H9 (cell line): ENCODE measurements around the gene RASGEF1C. TPM values are rescaled to one million over a fixed set of nuclear protein-coding genes. Genes with fewer than 3 reads are reported as not detected.

Source experiments
- DNase-seq: peaks from one replicate; pipeline ENCODE4 v3.0.0-alpha.2; 2017
- H2AFZ ChIP-seq: one replicate; pipeline ENCODE4 v1.6.1; 2013; ENCODE audit warnings: mild to moderate bottlenecking, low read length, control low read depth, moderate library complexity
- H2AK5ac ChIP-seq: 2 replicates; pipeline ENCODE4 v1.6.1; 2013; ENCODE audit warnings: low read length, control low read depth, mixed read lengths; ENCODE audit not compliant: insufficient read length
- H2BK120ac ChIP-seq: one replicate; pipeline ENCODE4 v1.6.1; 2013; ENCODE audit warnings: low read depth, mild to moderate bottlenecking, low read length, control low read depth, inconsistent platforms; ENCODE audit not compliant: poor library complexity, severe bottlenecking
- H2BK12ac ChIP-seq: 2 replicates; pipeline ENCODE4 v1.6.1; 2013; ENCODE audit warnings: low read length, control low read depth, mixed read lengths, low read depth; ENCODE audit not compliant: insufficient read length
- H2BK15ac ChIP-seq: 2 replicates; pipeline ENCODE4 v1.6.1; 2013; ENCODE audit warnings: low read depth, low read length, control low read depth
- H2BK20ac ChIP-seq: one replicate; pipeline ENCODE4 v1.6.1; 2013; ENCODE audit warnings: low read depth, mild to moderate bottlenecking, low read length, control low read depth, inconsistent platforms; ENCODE audit not compliant: poor library complexity, severe bottlenecking
- H2BK5ac ChIP-seq: 2 replicates; pipeline ENCODE4 v1.6.1; 2013; ENCODE audit warnings: low read length, control low read depth, mixed read lengths; ENCODE audit not compliant: insufficient read length
- H3K14ac ChIP-seq: 2 replicates; pipeline ENCODE4 v1.6.1; 2013; ENCODE audit warnings: low read length, control low read depth; ENCODE audit not compliant: insufficient read depth
- H3K18ac ChIP-seq: 2 replicates; pipeline ENCODE4 v1.6.1; 2013; ENCODE audit warnings: low read depth, mild to moderate bottlenecking, mixed read lengths, low read length, control low read depth; ENCODE audit not compliant: insufficient read length
- H3K23ac ChIP-seq: 2 replicates; pipeline ENCODE4 v1.6.1; 2013; ENCODE audit warnings: low read length, control low read depth, mixed read lengths, low read depth; ENCODE audit not compliant: insufficient read length
- H3K23me2 ChIP-seq: 2 replicates; pipeline ENCODE4 v1.6.1; 2013; ENCODE audit warnings: low read depth, mild to moderate bottlenecking, mixed read lengths, low read length, control low read depth; ENCODE audit not compliant: insufficient read length, poor library complexity, severe bottlenecking
- H3K27ac ChIP-seq: 2 replicates; pipeline ENCODE4 v1.5.1; 2013; ENCODE audit warnings: low read length, control low read depth, mixed read lengths, low read depth; ENCODE audit not compliant: insufficient read length
- H3K27me3 ChIP-seq: 2 replicates; pipeline ENCODE4 v1.6.1; 2013; ENCODE audit warnings: low read length, control low read depth, inconsistent platforms; ENCODE audit not compliant: insufficient read depth
- H3K4ac ChIP-seq: 2 replicates; pipeline ENCODE4 v1.6.1; 2013; ENCODE audit warnings: low read depth, mild to moderate bottlenecking, control low read depth, inconsistent platforms, low read length, moderate library complexity
- H3K4me1 ChIP-seq: 2 replicates; pipeline ENCODE4 v1.6.1; 2013; ENCODE audit warnings: low read length, control low read depth, inconsistent platforms; ENCODE audit not compliant: insufficient read depth
- H3K4me2 ChIP-seq: 2 replicates; pipeline ENCODE4 v1.6.1; 2013; ENCODE audit warnings: low read length, control low read depth, mixed read lengths; ENCODE audit not compliant: insufficient read length, insufficient read depth
- H3K56ac ChIP-seq: 2 replicates; pipeline ENCODE4 v1.6.1; 2013; ENCODE audit warnings: low read depth, mild to moderate bottlenecking, mixed read lengths, low read length, control low read depth; ENCODE audit not compliant: insufficient read length
- H3K79me1 ChIP-seq: 2 replicates; pipeline ENCODE4 v1.6.1; 2013; ENCODE audit warnings: low read depth, mild to moderate bottlenecking, moderate library complexity, low read length, control low read depth, inconsistent platforms; ENCODE audit not compliant: insufficient read depth, poor library complexity, severe bottlenecking
- H3K79me2 ChIP-seq: 2 replicates; pipeline ENCODE4 v1.6.1; 2013; ENCODE audit warnings: low read length, control low read depth, inconsistent platforms; ENCODE audit not compliant: insufficient read depth
- H3K9ac ChIP-seq: 2 replicates; pipeline ENCODE4 v1.6.1; 2013; ENCODE audit warnings: low read length, control low read depth, mixed read lengths; ENCODE audit not compliant: insufficient read length; ENCODE audit errors: extremely low read depth
- H3K9me3 ChIP-seq: one replicate; pipeline ENCODE4 v1.6.1; 2013; ENCODE audit warnings: low read depth, low read length, inconsistent platforms; ENCODE audit not compliant: control insufficient read depth
- H3T11ph ChIP-seq: one replicate; pipeline ENCODE4 v1.6.1; 2013; ENCODE audit warnings: mild to moderate bottlenecking, low read length, control low read depth, inconsistent platforms
- H4K20me1 ChIP-seq: one replicate; pipeline ENCODE4 v1.6.1; 2013; ENCODE audit not compliant: control insufficient read depth, insufficient read length, insufficient read depth
- H4K5ac ChIP-seq: 2 replicates; pipeline ENCODE4 v1.6.1; 2013; ENCODE audit warnings: low read depth, mild to moderate bottlenecking, mixed read lengths, low read length, control low read depth; ENCODE audit not compliant: insufficient read length
- H4K8ac ChIP-seq: replicated peaks from 2 replicates; pipeline ENCODE4 v1.6.1; 2013; ENCODE audit warnings: low read length, control low read depth, mixed read lengths, low read depth; ENCODE audit not compliant: insufficient read length
- H4K91ac ChIP-seq: 2 replicates; pipeline ENCODE4 v1.6.1; 2013; ENCODE audit warnings: low read depth, mild to moderate bottlenecking, moderate library complexity, mixed read lengths, low read length, control low read depth; ENCODE audit not compliant: insufficient read length
- H3K27ac Mint-ChIP-seq, 3 experiments: 2 replicates in 2 of 3; 3 replicates in 1 of 3; pipeline ENCODE4 v1.8.0; 2020 to 2021; ENCODE audit warnings: mixed read lengths in 3 of 3, mild to moderate bottlenecking in 1 of 3, moderate library complexity in 1 of 3
- H3K27me3 Mint-ChIP-seq: 2 replicates; pipeline ENCODE4 v1.8.0; 2021; ENCODE audit warnings: low read depth, mild to moderate bottlenecking, moderate library complexity, mixed read lengths
- H3K36me3 Mint-ChIP-seq, 3 experiments: 2 replicates in 2 of 3; 3 replicates in 1 of 3; pipeline ENCODE4 v1.8.0; 2020 to 2021; ENCODE audit warnings: low read depth in 3 of 3, mixed read lengths in 3 of 3; ENCODE audit not compliant: insufficient read depth in 1 of 3
- H3K4me1 Mint-ChIP-seq, 2 experiments: 2 replicates each; pipeline ENCODE4 v1.8.0; 2020; ENCODE audit warnings: mixed read lengths in 2 of 2
- H3K4me3 Mint-ChIP-seq, 2 experiments: 2 replicates in 1 of 2; 3 replicates in 1 of 2; pipeline ENCODE4 v1.8.0; 2020 to 2021; ENCODE audit warnings: mild to moderate bottlenecking in 2 of 2, mixed read lengths in 2 of 2, moderate library complexity in 1 of 2
- H3K9me3 Mint-ChIP-seq, 2 experiments: 2 replicates in 1 of 2; 3 replicates in 1 of 2; pipeline ENCODE4 v1.8.0; 2020; ENCODE audit warnings: mild to moderate bottlenecking in 2 of 2, mixed read lengths in 2 of 2, moderate library complexity in 1 of 2
- WGBS: extraction: QIAGEN DNeasy Blood & Tissue Kit; methylation state at CpG from one replicate; pipeline ENCODE4 v1.1.7; 2013; ENCODE audit warnings: missing lambda C conversion rate, low lambda C conversion rate, mixed read lengths; ENCODE audit not compliant: insufficient read length; ENCODE audit errors: extremely low coverage; 5-methylcytosine and 5-hydroxymethylcytosine counted together
- total RNA-seq: library from RNA; stranded (reverse); gene quantifications from 2 replicates; pipeline ENCODE4 v1.2.1, GENCODE V29; 2021
- TF ChIP-seq, protein P1 (sequence below): fragments of 200-600 bp; sonication (generic); conservative IDR thresholded peaks from 3 replicates; pipeline ENCODE4 v1.8.0; 2021; ENCODE audit warnings: antibody characterized with exemption, mild to moderate bottlenecking

RASGEF1C gene
- total RNA-seq, 1 experiment from 2014 or later, result 0.83 TPM

- DNase-seq, result no peak
- Histone ChIP-seq H3K79me1 (no peaks in the 10 kb centered on the region), H3K18ac (no peak overlapping the region), H3K79me2 (no peaks in the 10 kb centered on the region), H2AFZ (no peak overlapping the region), H2BK120ac (no peak overlapping the region), H2BK5ac (no peak overlapping the region), H2BK12ac (no peak overlapping the region), H4K8ac (no peak overlapping the region), H2BK15ac (no peak overlapping the region), H3K9ac (no peak overlapping the region), H4K5ac (no peak overlapping the region), H3K27ac (no peak overlapping the region), H2AK5ac (no peak overlapping the region), H4K20me1 (no peaks in the 10 kb centered on the region), H3K9me3 (no peaks in the 10 kb centered on the region), H3K23ac (no peak overlapping the region), H4K91ac (no peak overlapping the region), H3K27me3 (no peaks in the 10 kb centered on the region), H2BK20ac (no peak overlapping the region), H3K23me2 (no peaks in the 10 kb centered on the region), H3K4me1 (no peaks in the 10 kb centered on the region), H3K4ac (no peak overlapping the region), H3K14ac (no peak overlapping the region), H3K4me2 (no peak overlapping the region), H3K56ac (no peak overlapping the region), H3T11ph (no peak overlapping the region)
- no CpG with 5 or more reads among the region's 7 CpGs for WGBS
- H3K4me1 Mint-ChIP-seq, result peaks cover 4 to 5% of the 10 kb centered on the region in 2 experiments
- H3K36me3 Mint-ChIP-seq, result peaks cover 13 to 42% (median 29%) of the 10 kb centered on the region in 3 experiments; a peak in 6 of 7 replicates
- H3K4me3 Mint-ChIP-seq, result no peak overlapping the region
- no peaks in the 10 kb centered on the region; the same call in none of the 2 replicates for H3K27me3 Mint-ChIP-seq
- H3K9me3 Mint-ChIP-seq, result peaks cover 6 to 16% of the 10 kb centered on the region in 2 experiments; a peak in 4 of 5 replicates
- peak overlapping the region in 1 of 3 experiments; percentile 1; a peak in 1 of 7 replicates for H3K27ac Mint-ChIP-seq
- TF ChIP-seq, protein P1, sequence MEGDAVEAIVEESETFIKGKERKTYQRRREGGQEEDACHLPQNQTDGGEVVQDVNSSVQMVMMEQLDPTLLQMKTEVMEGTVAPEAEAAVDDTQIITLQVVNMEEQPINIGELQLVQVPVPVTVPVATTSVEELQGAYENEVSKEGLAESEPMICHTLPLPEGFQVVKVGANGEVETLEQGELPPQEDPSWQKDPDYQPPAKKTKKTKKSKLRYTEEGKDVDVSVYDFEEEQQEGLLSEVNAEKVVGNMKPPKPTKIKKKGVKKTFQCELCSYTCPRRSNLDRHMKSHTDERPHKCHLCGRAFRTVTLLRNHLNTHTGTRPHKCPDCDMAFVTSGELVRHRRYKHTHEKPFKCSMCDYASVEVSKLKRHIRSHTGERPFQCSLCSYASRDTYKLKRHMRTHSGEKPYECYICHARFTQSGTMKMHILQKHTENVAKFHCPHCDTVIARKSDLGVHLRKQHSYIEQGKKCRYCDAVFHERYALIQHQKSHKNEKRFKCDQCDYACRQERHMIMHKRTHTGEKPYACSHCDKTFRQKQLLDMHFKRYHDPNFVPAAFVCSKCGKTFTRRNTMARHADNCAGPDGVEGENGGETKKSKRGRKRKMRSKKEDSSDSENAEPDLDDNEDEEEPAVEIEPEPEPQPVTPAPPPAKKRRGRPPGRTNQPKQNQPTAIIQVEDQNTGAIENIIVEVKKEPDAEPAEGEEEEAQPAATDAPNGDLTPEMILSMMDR, result no peak
These were observed 21.0 kb upstream of the RASGEF1C start for GRCh38 chr5:180230017-180230416.
